Inferior parietal cortex (tissue), 1 donor: ENCODE data around the gene ENPEP.
"Not testable (repeated sequence)": the region's sequence is repeated elsewhere in the genome, so short reads cannot be mapped to it uniquely, and the experiment has no call there.

ENCODE experiments used
- DNase-seq: peaks from one replicate; pipeline ENCODE4 v3.0.0-alpha.2; 2016; ENCODE audit errors: extremely low spot score

Gene ENPEP

DNA sequence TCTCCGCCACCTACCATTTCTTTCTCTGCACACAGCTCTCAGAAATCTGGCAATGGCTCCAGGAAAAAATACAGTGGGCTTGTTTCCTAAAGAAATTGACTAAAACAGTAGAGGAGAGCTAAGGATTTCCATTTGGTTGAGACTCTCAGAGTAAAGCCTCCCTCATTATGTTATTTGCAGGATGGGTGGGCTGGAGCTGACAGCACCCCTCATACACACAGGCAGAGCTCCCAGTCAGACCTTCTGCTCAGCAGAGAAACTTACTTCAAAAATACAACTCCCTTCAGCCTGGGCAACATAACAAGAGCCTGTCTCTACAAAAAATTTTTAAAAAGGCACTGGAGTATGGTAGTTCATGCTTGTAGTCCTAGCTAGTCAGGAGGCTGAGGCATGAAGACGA lies 44.9 kb downstream of the ENPEP start:
- DNase-seq, result no peak

DNA sequence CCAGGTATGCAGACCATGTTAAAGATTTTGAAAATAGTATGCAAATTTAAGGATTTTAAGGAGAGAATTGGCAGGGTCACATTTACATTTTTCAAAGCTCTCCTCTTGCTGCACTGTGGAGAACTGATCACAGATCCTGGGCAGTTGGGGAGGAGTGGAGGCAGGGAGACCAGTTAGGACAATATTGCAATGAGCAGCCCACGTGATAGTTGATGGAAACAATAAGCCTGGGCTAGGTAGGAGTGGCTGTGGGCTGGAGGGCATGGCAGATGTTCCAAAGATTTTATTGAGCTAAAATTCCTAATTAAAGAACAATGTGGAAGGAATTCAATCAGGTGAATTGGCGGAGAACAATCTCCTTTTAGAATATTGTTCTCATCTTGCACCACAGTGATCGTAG lies 50.6 kb downstream of the ENPEP start:
- no peak for DNase-seq

DNA sequence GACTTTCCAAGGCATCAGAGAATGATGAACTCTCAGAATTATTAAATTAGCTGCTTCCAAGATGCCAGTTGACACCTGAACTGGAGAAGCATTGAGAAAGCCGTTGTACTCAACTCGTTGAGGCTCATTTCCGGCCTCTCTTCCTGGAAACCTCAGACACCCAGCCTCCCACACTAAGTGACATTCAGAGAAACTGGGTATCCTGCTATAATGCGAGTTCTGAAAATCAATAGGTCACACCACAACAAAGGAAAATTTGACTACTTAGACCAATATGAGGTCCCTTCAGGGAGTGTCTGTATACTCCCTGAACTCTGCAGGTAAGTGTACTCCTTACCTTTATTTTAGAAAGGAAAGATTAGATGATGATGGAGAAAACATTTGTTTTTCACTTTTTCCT lies 51.2 kb downstream of the ENPEP start:
- DNase-seq, result no peak

DNA sequence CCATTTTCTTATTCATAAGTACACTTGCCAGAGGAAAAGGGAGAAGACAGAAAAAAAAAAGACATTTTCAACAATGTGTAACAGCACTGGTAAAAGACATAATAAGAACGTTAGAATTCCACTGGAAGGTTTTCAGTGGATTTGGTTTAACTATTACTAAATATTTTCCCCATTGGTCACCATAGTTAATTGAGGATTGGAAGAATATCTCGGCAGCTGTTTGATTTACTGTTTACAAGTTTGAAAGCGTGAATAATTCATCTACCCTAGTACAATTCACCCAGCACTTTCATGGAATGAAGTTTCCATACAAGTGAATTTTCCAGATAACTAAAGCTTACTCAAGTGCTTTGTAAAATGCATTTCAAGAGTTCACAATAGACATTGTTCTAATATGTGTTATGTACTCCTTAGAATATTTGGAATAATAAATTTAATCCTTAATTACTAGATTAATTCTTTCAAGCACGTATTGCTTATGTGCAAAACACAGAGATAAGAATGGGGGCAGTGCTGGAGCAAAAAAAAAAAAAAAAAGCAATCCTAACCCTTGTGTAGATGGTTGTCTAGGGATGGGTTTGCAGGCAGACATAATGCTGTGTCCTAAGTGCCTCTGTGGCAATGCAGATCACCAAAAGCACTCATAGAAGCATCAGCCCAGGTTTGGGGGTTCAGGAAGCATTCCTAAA lies 57.1 kb downstream of the ENPEP start:
- no peak for DNase-seq

DNA sequence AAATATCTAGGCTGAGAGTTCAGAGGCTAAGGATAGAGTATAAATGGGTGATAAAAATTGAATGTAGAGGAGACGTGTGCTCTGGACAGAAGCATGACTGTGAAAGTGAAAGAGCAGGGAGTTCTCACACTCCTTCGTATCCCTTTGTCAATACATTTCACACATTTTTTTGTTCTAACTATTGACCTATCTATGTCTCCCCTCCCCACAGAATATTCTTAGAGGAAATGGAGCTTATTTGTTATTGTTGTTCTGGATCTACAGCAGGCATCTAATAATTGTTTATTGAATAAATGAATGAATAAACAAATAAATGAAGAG lies 57.6 kb downstream of the ENPEP start:
- DNase-seq, result no peak

DNA sequence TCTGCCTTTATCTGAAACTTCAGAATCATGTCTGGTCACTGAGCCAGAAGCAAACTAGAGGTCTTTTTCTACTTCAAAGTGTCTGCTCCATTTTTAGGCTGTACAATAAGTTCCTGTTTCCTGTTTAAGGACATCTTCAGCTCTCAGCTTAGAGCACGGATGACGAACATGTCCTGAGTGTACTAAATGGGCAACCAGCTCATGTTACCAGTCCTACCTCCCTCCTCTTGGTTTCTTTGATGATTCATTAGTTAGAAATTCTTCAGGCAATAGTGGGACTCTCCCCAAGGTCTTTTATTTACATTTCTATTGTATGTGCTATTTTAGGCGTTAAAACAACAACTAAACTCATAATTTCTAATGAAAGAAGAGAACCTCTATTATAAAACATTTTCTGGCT lies 58.0 kb downstream of the ENPEP start:
- DNase-seq, result no peak

DNA sequence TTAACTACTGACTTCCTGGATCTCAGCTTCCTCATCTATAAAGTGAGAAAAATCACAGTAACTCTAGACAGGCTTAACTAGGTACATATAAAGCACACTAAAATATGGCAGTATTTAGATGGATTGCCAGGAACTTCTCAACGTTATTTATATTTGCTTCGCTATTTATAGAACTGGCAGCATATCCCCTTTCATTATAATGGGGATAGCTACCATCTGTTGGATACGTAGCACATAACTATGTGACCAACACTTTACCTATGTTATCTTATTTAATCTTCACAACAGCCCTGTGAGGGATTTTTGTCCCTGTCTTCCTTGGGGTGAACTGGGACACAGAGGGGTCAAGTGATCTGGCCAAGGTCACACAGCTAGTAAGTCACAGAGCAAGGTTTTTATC lies 64.6 kb downstream of the ENPEP start:
- no peak for DNase-seq

DNA sequence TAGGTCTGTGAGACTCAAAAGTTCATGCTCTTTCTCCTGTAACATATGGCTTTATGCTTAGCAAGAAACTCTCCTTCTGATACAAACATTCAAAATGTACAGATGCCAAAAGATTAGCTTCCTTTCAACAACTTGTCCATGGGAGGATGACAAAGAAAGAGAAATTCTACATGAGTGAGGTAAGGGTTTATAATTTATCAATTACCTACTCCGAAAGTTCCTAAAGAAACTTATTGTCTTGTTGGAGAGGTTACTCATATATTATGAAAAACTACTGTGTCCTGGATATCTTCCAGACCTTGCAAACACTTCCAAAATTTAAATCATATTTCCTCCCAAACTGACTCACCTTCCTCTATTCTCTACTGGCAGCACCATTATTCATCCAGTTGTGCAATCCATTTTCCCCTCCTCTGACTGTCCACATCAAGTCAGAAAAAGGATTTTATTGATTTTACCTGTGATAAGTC lies 65.1 kb downstream of the ENPEP start:
- no peak for DNase-seq

DNA sequence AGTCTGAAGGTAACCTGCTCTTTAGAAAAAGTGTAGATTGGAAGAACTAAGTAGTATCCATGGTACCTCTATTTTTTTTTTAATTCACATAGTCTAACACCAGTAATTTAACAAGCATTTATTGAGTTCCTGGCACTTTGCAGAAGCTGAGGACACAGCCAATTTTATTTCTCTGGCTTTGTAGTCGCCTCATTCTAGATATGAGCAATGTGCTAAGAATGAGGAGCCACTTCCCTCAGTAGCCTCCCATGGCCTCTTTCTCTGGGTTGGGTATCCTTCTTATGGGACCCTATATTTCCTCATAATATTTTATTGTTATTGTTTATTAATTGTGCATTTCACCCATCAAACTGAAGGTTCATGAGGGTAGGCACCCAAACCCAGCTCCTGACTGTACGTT lies 67.6 kb downstream of the ENPEP start:
- no peak for DNase-seq

DNA sequence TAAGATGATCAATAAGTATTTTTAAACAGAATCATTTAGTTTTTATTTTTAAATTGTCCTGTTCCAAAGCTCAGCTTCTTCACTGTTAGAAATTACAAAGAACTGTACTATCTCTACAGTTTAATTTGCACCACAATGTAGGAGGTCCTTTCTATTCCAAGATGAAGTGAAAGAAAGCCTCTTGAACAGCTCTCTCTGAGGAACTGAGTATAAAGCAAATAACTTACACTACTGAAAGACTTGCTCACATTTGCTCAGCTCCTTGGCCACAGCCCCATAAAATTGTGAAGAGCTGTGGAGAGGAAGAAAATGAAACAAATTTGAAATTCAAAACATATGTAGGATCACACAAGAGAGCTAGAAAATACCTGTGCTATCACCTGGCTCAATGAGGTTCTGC lies 68.6 kb downstream of the ENPEP start:
- DNase-seq, result no peak

DNA sequence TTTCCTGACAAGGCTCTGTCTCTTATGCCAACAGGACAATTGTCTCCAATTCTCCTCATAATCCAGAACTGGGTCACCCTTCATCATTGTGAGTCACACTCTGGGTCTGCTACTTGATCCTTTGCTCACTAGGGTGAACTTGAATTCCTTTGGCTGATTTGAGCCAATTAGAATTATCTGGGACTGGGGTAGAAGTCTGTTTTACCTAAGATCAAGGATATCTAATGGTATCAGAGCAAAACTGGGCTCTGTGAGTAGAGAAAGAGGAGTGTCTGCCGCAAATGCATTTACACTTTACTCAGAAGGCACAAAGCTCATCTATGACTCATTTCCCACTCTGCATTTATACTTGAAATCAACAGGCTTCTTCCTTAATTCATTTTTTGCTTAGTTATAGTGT lies 74.3 kb downstream of the ENPEP start:
- DNase-seq, result no peak

DNA sequence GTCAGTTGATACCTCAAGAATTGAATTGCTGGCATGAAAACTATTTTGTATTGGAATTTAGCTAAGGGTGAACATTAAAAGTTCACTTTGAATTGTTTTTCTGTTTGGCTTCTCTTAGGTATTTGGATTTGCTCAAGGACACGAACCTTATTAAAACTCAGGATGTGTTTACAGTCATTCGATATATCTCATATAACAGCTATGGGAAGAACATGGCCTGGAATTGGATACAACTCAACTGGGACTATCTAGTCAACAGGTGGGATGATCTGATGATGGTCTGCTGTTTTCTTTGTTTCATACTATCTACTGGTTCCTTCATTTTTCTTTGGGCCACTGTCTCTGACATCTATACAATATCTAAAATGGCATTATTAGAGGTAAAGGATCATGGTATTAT lies 77.2 kb downstream of the ENPEP start:
- no peak for DNase-seq

DNA sequence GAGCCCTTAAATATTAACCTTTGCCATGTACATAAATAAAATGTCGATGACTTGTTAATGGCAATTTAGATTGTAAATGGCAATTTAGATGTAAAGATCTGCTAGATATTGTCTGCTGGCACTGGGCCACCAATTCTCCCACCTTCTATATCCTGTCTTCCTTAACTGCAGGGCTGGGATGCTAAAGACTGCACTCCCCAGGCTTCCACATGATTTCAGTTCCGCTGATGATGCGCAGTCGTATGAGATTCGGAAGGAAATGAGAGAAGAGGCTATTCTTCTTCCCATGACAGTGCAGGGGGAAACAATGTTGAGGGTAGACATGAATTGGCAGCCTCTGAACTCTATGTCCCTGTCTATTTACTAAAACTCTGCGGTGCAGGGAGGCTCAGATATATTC lies 91.3 kb downstream of the ENPEP start:
- DNase-seq, result no peak

DNA sequence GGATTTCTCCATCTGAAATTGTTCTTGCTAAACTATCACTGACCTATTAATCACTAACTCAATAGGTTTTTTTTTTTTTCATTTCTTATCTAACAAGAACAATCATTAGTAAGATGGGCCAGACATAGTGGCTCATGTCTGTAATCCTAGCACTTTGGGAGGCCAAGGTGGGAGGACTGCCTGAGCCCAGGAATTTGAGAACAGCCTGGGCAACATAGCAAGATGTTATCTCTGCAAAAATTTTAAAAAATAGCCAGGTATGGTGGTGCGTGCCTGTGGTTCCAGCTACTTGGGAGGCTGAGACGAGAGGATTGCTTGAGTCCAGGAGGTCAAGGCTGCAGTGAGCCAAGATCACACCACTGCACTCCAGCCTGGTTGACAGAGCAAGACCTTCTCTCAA lies 100.7 kb downstream of the ENPEP start:
- not testable (repeated sequence) for DNase-seq

DNA sequence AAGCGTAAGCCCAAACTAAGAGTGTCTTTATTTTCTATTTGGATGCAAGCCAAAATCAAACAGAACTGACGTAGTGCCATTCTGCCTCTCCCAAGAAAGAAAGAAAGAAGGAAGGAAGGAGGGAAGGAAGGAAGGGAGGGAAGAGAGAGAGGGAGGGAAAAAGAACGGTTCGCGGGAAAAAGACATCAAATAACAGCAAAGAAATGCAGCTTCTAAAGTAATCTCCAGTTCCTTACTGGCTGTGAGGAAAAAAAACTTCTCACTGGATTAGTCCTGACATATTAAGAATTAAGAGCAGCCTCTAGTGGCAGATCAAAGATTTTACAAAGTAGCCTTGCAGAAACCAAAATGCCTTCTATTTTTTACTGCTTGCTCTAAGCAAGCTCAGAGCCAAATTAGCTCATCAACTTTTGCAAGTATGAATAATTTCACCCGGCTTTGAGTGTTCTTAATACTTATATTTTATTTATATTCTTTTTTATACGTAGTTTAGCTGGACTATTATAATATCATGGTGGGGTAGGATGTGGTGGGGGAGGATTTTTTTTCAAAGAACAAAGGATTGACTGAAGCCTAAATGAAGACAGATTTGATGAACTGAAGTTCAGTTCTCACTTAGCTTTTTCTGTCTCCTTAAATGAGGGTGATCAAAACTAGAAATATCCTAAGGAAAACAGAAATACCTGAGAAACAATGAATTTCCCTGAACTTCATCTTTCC lies 110.3 kb downstream of the ENPEP start:
- DNase-seq, result peak; percentile 27

DNA sequence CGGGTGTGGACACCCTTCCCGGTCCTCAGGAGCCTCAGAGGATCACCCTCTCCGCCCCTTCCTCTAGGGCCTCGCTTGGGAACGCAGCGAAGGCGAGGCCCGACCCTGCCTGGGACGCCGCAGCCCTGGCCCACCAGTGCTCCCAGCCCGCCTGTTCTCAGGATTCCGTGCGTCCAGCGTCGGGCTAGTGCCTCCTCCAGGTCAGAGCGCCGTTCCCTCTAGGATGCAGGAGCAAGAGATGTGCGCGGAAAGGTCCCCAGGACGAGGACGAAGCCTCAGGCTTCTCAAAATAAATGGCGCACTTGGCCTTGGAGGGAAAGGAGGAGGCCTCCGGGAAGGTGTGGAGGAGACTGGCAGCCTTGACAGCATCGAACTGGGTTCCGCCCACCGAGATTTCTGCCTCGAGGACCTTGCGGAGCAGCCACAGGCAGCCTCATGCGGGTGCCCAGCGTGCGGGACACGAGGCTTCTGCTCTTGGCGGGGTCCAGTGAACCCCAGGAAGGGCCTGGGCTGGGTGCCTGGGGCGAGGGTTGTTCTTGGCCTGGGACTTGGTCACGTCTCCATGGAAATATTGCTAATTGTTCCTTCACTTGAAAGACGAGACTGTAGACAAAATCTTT lies 111.8 kb downstream of the ENPEP start:
- DNase-seq, result no peak

DNA sequence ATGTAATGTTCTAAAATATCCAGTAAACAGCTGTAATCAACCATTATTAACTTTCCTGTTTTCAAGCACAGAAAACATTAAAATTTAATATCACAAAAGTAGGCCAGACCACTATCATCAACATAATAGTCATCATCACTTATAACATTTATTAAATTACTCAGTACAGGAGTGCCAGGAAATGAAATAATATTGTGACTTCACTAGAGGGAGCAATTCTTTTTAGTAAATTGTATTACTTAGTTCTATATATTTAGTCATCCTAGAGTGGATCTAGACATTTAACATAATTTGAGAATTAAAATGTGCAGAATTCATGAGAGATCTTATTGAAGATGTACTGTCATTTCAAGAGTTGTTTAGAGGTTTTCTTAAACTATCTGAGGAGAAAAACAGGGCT lies 113.3 kb downstream of the ENPEP start:
- DNase-seq, result no peak

DNA sequence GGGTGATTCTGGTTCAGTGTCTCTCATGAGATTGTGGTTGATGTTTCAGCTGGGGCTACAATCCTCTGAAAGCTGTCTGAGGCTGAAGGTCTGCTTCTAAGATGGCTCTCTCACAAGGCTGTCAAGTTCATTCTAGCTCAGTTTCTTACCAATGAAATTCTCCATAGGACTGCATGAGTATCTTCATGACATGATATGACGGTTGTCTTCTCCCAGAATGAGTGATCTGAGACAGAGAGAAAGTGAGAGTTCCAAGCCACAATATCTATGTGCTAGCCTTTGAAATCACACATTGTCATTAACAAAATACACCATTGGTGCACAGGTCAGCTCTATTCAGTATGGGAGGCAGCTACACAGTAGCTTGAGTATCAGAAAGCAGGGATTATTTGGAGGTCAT lies 119.6 kb downstream of the ENPEP start:
- no peak for DNase-seq

DNA sequence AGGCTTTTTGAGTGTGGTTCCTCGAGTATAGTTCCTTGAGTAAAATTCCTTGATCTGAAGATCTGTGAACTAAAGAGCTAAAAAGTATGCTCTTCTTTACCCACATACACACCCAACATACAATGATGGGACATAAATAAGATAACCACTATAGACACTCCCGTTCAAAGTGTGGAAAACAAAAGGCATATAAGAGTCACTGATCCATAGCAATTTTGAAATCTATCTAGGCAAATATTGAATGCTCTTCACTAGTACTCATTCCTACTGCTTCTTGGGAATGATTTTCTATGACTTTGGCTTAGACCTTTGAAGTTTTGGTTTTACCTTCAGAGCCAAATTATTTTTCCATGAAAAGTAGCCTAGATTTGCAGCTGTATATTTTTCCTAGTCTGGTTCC lies 120.5 kb downstream of the ENPEP start:
- no peak for DNase-seq

DNA sequence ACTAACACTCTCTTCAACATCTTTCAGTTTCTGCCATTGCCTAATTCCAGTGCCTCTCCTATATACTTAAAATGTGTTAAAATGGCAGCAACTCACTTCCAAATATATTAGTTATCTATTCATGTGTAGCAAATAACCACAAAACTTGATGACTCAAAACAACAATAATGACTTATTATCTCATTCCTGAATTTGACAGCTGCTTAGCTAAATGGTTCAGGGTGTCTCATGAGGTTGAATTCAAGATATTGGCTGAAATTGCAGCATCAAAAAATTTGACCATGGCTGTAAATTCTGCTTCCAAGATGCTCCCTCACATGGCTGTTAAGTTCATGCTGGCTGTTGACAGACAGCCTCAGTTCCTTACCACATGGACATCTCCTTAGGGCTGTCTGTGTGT lies 121.6 kb downstream of the ENPEP start:
- no peak for DNase-seq

DNA sequence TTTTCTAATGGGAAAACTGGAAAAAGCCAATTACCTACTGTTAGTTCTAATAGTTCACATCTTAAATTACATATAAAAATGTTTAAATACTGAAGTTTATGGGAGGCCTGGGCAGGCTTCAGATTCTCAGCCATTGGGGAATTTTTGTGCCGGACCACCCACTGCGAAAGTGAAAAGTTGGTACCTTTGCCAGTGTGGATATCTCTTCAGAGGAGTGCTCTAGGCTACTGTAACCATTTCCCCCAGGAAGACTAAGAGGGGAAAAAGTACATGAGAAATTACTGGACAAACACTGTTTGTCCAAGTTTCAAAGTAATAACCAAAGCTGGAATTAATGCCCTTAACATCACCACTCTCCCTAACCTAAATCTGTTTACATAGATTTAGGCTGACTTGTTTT lies 126.1 kb downstream of the ENPEP start:
- no peak for DNase-seq

DNA sequence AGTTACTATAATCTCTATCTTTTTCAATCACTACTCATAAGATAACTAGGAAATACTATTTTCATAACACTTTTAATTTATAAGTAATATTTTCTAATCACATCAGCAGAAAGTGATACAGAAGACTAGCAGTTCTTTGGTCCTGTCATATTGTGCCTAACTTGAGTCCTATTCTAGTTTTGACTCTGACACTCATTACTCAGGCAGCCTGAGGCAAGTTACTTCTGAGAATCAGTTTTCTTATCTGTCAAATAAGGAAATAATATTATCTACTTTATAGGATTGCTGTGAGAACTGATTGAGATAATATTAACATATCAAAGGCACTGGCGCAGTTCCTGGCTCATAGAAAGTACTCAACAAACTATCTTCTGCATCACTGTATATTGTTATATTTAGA lies 129.1 kb downstream of the ENPEP start:
- DNase-seq, result no peak

DNA sequence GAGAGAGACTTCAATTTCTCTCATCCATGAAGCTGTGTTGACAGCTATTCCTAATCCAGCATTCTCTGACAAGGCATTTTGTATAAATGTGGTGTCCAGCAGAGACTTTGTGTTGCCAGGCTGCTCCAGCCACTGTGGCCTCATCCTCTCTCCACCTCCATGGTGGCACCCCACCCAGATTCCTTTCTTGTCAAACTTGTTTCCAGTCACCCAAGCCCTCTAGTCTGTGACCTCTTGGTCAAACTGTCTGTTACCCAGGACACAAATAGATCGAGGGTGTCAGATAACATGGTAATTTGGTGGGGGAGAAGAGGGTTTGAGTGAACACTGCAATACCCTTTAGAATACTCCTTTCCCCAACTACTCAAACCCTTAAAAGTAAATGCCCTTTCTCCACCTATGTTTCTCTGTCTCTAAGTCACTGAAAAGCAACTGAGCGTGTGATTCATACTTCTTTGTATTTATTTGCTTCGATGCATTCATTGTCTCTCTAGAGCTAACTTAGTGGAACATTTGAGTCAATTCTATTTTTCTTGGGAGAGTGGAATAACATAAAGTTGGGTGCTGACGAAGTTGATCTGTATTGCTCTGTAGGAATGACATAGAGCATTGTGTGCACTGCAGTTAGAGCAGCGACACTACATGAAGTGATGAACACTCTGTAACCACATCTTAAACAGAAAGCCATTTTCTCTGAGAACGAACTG lies 133.2 kb downstream of the ENPEP start:
- DNase-seq, result no peak
